ENCODE data around the gene TMPRSS11A.

DNA sequence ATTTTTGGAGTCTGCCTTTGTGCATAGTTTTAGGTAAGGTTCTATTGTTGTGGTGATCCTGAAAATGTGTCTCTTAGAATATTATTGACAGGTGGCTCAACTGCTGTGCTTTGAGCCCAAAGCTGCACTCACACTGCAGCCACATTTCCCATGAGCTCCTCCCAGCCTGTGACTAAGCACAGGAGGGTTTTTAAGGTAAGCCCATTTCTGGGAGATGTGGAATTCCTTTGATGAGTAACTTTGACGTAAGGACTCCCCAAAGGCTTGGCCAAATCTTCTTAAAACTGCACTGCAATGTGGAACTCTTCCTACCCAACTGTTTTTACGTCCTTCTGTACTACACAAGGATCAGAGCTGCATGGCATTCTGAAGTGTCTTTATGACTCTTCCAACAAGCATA is 20.0 kb upstream of the TMPRSS11A start:
- TF ChIP-seq TCF7 (CRISPR knock-in tag; IDR thresholded peaks at IDR 0.05; ENCODE audit: low read depth) (no peak), NFYB (CRISPR knock-in tag; conservative IDR thresholded peaks at IDR 0.05; ENCODE audit: low read depth) (no peak), HMGXB4 (CRISPR knock-in tag; IDR thresholded peaks at IDR 0.05) (no peak), CREB1 (CRISPR knock-in tag; IDR thresholded peaks at IDR 0.05) (no peak), NR1H2 (CRISPR knock-in tag; IDR thresholded peaks at IDR 0.05) (no peak), ATF1 (CRISPR knock-in tag; IDR thresholded peaks at IDR 0.05) (no peak)
- TF ChIP-seq, protein P1, sequence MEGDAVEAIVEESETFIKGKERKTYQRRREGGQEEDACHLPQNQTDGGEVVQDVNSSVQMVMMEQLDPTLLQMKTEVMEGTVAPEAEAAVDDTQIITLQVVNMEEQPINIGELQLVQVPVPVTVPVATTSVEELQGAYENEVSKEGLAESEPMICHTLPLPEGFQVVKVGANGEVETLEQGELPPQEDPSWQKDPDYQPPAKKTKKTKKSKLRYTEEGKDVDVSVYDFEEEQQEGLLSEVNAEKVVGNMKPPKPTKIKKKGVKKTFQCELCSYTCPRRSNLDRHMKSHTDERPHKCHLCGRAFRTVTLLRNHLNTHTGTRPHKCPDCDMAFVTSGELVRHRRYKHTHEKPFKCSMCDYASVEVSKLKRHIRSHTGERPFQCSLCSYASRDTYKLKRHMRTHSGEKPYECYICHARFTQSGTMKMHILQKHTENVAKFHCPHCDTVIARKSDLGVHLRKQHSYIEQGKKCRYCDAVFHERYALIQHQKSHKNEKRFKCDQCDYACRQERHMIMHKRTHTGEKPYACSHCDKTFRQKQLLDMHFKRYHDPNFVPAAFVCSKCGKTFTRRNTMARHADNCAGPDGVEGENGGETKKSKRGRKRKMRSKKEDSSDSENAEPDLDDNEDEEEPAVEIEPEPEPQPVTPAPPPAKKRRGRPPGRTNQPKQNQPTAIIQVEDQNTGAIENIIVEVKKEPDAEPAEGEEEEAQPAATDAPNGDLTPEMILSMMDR (IDR thresholded peaks at IDR 0.05) = no peak
- TF ChIP-seq, protein P2, sequence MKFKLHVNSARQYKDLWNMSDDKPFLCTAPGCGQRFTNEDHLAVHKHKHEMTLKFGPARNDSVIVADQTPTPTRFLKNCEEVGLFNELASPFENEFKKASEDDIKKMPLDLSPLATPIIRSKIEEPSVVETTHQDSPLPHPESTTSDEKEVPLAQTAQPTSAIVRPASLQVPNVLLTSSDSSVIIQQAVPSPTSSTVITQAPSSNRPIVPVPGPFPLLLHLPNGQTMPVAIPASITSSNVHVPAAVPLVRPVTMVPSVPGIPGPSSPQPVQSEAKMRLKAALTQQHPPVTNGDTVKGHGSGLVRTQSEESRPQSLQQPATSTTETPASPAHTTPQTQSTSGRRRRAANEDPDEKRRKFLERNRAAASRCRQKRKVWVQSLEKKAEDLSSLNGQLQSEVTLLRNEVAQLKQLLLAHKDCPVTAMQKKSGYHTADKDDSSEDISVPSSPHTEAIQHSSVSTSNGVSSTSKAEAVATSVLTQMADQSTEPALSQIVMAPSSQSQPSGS (CRISPR knock-in tag; IDR thresholded peaks at IDR 0.05; ENCODE audit: borderline replicate concordance, low read depth) = no peak
- TF ChIP-seq, protein P3, sequence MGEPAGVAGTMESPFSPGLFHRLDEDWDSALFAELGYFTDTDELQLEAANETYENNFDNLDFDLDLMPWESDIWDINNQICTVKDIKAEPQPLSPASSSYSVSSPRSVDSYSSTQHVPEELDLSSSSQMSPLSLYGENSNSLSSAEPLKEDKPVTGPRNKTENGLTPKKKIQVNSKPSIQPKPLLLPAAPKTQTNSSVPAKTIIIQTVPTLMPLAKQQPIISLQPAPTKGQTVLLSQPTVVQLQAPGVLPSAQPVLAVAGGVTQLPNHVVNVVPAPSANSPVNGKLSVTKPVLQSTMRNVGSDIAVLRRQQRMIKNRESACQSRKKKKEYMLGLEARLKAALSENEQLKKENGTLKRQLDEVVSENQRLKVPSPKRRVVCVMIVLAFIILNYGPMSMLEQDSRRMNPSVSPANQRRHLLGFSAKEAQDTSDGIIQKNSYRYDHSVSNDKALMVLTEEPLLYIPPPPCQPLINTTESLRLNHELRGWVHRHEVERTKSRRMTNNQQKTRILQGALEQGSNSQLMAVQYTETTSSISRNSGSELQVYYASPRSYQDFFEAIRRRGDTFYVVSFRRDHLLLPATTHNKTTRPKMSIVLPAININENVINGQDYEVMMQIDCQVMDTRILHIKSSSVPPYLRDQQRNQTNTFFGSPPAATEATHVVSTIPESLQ (CRISPR knock-in tag; IDR thresholded peaks at IDR 0.05) = no peak

All from WTC11 (cell line).